Psoas muscle (tissue), 8 donors: ENCODE data around the gene GRM2. TPM values are rescaled to one million over a fixed set of nuclear protein-coding genes. Genes with fewer than 3 reads are reported as not detected.

Experiments
- ATAC-seq, 4 donors: fragments of 200-7000 bp; cut with Tn5 transposase; one replicate each; pipeline ENCODE4 v1.9.1; 2020; ENCODE audit warnings: moderate library complexity in 3 of 4, mild to moderate bottlenecking in 2 of 4
- DNase-seq, 2 donors: peaks; one replicate each; pipeline ENCODE4 v3.0.0-alpha.2; 2020
- H3K27ac ChIP-seq: fragments of 200-600 bp; one replicate; pipeline ENCODE4 v1.8.0; 2022
- H3K27me3 ChIP-seq, 3 donors: fragments of 200-600 bp in 1 of 3; one replicate each; pipeline versions ENCODE4 v1.6.1 to v1.8.0; 2013 to 2022; ENCODE audit warnings: low read length in 2 of 3, mild to moderate bottlenecking in 2 of 3, moderate library complexity in 1 of 3; ENCODE audit not compliant: insufficient read depth in 3 of 3
- H3K36me3 ChIP-seq, 2 donors: fragments of 200-600 bp in 1 of 2; one replicate each; pipeline versions ENCODE4 v1.6.1 to v1.8.0; 2013 to 2022; ENCODE audit warnings: low read depth in 1 of 2, mild to moderate bottlenecking in 1 of 2, moderate library complexity in 1 of 2; ENCODE audit not compliant: insufficient read depth in 1 of 2
- H3K4me1 ChIP-seq: fragments of 200-600 bp; one replicate; pipeline ENCODE4 v1.8.0; 2022
- H3K4me3 ChIP-seq: fragments of 200-600 bp; one replicate; pipeline ENCODE4 v1.8.0; 2022; ENCODE audit warnings: mild to moderate bottlenecking
- H3K9me3 ChIP-seq: fragments of 200-600 bp; one replicate; pipeline ENCODE4 v1.8.0; 2022
- CTCF ChIP-seq: fragments of 200-600 bp; IDR thresholded peaks from one replicate; pipeline ENCODE4 v1.8.0; 2022; ENCODE audit warnings: antibody characterized with exemption
- WGBS, 3 donors: extraction: QIAGEN DNeasy Blood & Tissue Kit; methylation state at CpG; one replicate each; pipeline versions ENCODE4 v1.1.6 to v1.1.7; 2013; 5-methylcytosine and 5-hydroxymethylcytosine counted together
- intact Hi-C, 2 donors: fragments of 100-400 bp; cut with DNase I; formaldehyde crosslinking; loops; one replicate each; pipeline versions ENCODE4 v1.11.0 to v1.14.2; 2022
- polyA plus RNA-seq, 3 donors: library from polyadenylated mRNA; stranded (reverse); fragments of 200-250 nt; gene quantifications; one replicate each; pipeline ENCODE4 v1.2.3, GENCODE V29; 2013
- total RNA-seq, 4 donors: library from RNA; stranded (reverse); fragmentation: NEBNext Ultra II Directional in 2 of 4; extraction: Animal tissue kit (Norgen Biotek cat#: 25700) in 2 of 4; gene quantifications; one replicate each; pipeline versions ENCODE4 v1.2.1 to v1.2.4, GENCODE V29; 2021 to 2023
- donor health status: healthy with polysubstance abuse.
- donor health status: DM: no; HTN: no; CAD: no; lungs with moderate emphysema.
- donor health status: Bipolar disorder and iron deficiency.
- donor health status: healthy.
- donor health status: DM: yes; HTN: yes; CAD: no.
- donor health status: DM: no; HTN: no; CAD: no.
- donor health status: DM: no; HTN: no; CAD: no.
- donor health status: DM: yes; HTN: yes; CAD: no.

The GRM2 gene
- total and polyA plus RNA-seq, 7 donors = 0.09 to 0.58 (median 0.15) TPM

DNA sequence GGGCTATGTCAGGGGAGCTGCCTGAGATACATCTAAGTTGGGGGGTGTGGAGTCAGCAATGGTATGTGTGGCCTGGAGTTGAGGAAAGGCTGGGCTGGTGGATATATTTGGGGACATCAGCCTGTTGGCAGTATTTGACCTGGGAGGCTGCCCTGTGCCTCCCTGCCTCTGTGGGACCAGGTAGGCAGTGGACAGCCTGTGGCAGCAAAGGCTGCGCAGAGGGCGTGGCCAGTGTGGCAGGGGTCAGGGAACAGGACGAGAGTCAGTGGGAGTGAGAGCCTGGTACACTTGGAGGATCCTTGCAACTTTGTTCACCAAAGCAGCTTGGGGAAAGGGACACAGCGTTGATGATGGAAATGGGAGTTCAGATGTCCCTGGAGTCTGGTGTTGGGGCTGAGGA, 20.8 kb upstream of the GRM2 start:
- H3K4me1 ChIP-seq = peaks cover 63% of the 10 kb centered on the region
- ATAC-seq = no peak

GRCh38 chr3:51686512-51687215, 20.2 kb upstream of the GRM2 start:
- H3K27ac ChIP-seq = peak overlapping the region; percentile 75
- intact Hi-C loops = no loop called here

More for the DNA sequence above, 20.8 kb upstream of the GRM2 start:
- TF ChIP-seq CTCF = no peak
- no peak for DNase-seq
- 80 to 83% (median 80%) methylated on average over 4 of the region's 4 CpGs for WGBS, 3 donors
- H3K27me3 ChIP-seq = no peaks in the 10 kb centered on the region
- H3K9me3 ChIP-seq = no peaks in the 10 kb centered on the region
- H3K27ac ChIP-seq = peak overlapping the region; percentile 75
- H3K4me3 ChIP-seq = no peak overlapping the region
- H3K36me3 ChIP-seq = peaks cover 0 to 26% of the 10 kb centered on the region in 2 donors
- intact Hi-C loops = no loop called here

DNA sequence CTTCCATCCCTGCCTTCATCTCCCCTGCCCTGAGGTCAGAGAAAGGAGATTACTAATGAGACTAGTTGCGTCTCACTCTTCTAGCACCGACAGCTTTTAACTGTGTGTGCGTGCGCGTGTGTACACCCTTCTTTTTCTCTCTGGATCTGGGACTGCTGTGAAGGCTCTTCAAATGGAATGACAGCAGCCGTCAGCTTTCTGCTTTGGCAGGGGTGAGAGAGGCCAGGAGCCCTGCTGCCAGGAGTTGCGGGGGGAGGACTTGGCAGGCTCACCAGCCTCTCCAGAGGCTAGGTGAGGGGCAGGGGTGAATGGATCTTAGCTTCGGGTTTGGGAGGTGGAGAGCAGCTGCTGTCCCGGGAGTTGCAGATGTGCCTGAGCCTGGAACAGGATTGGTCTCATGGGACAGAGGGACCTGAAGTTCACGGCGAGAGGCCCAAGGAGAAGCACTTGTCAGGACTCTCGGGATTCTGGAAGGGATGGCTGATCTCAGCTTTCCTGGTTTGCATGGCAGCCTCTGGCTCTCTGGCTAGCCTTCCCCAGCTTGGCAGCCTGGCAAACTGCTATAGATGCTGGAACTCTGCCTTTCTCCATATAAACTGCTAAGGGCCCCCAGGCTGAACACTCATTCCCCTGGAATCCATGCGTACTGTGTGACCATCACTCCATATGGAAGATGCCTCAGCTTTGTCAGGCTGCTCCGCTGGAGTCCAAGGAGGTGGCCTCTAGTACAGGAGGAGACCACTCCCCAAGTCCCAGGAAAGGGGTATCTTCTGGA, 19.2 kb upstream of the GRM2 start:
- Histone ChIP-seq H3K4me3 (no peak overlapping the region), H3K4me1 (peaks cover 48% of the 10 kb centered on the region), H3K9me3 (no peaks in the 10 kb centered on the region), H3K36me3 (peaks cover 0 to 31% of the 10 kb centered on the region in 2 donors), H3K27ac (peak overlapping the region; percentile 75), H3K27me3 (no peaks in the 10 kb centered on the region)
- ATAC-seq = peak; percentile 37 to 61 (median 50)
- intact Hi-C loops = no loop called here
- WGBS, 3 donors = 27 to 37% (median 34%) methylated on average over 14 of the region's 14 CpGs
- no peak for TF ChIP-seq CTCF
- no peak for DNase-seq

More at GRCh38 chr3:51686512-51687215, 20.2 kb upstream of the GRM2 start:
- no peaks in the 10 kb centered on the region for H3K27me3 ChIP-seq
- H3K9me3 ChIP-seq = no peaks in the 10 kb centered on the region
- peak; percentile 28 to 54 (median 44) for ATAC-seq
- H3K4me1 ChIP-seq = peaks cover 57% of the 10 kb centered on the region
- 46 to 54% (median 47%) methylated on average over 10 of the region's 10 CpGs for WGBS, 3 donors
- TF ChIP-seq CTCF = no peak
- peaks cover 0 to 24% of the 10 kb centered on the region in 2 donors for H3K36me3 ChIP-seq
- no peak overlapping the region for H3K4me3 ChIP-seq
- peak; percentile 64 to 71 for DNase-seq

- 87 to 92% (median 89%) methylated on average over 3 of the region's 3 CpGs for WGBS, 3 donors
- no peak for ATAC-seq
- peaks cover 47% of the 10 kb centered on the region for H3K4me1 ChIP-seq
- no peaks in the 10 kb centered on the region for H3K9me3 ChIP-seq
- intact Hi-C loops = no loop called here
- no peaks in the 10 kb centered on the region for H3K27me3 ChIP-seq
- DNase-seq = no peak
- TF ChIP-seq CTCF = no peak
- H3K36me3 ChIP-seq = peaks cover 0 to 37% of the 10 kb centered on the region in 2 donors
- no peak overlapping the region for H3K27ac ChIP-seq
- H3K4me3 ChIP-seq = no peak overlapping the region
Measured at GRCh38 chr3:51688206-51688600, 18.7 kb upstream of the GRM2 start.
